ENCODE results near the gene MAP1S.

MAP1S gene

GRCh38 chr19:17737690-17738153 lies 18.4 kb downstream of the MAP1S start:
- no peak for DNase-seq

GRCh38 chr19:17739121-17739875 lies 20.0 kb downstream of the MAP1S start:
- DNase-seq, result peak; percentile 58

GRCh38 chr19:17741456-17741855 lies 22.2 kb downstream of the MAP1S start:
- no peak for DNase-seq

GRCh38 chr19:17743874-17744580 lies 24.7 kb downstream of the MAP1S start:
- no peak for DNase-seq

GRCh38 chr19:17747205-17748098 lies 28.2 kb downstream of the MAP1S start:
- DNase-seq, result peak; percentile 87

GRCh38 chr19:17748884-17749638 lies 29.8 kb downstream of the MAP1S start:
- no peak for DNase-seq

- no peak for DNase-seq
These were observed 30.6 kb downstream of the MAP1S start for GRCh38 chr19:17749912-17750317.

- no peak for DNase-seq
These were observed 32.0 kb downstream of the MAP1S start, which contains the start of gene FCHO1 for GRCh38 chr19:17751103-17751911. Gene FCHO1 (plus strand): TSS chr19:17751477. CDS start chr19:17755165, 3,688 bp downstream.

- DNase-seq, result no peak
These were observed 32.6 kb downstream of the MAP1S start for GRCh38 chr19:17751912-17752273.

GRCh38 chr19:17752865-17753639 lies 33.8 kb downstream of the MAP1S start:
- no peak for DNase-seq

- DNase-seq, result no peak
These were observed 34.7 kb downstream of the MAP1S start for GRCh38 chr19:17753976-17754375.

- no peak for DNase-seq
These were observed 35.6 kb downstream of the MAP1S start for GRCh38 chr19:17754634-17755442.

GRCh38 chr19:17755443-17755890 lies 36.2 kb downstream of the MAP1S start:
- no peak for DNase-seq

- DNase-seq, result no peak
These were observed 36.8 kb downstream of the MAP1S start for GRCh38 chr19:17755977-17756670.

- peak; percentile 72 for DNase-seq
These were observed 37.8 kb downstream of the MAP1S start for GRCh38 chr19:17757125-17757524.

- no peak for DNase-seq
These were observed 39.2 kb downstream of the MAP1S start for GRCh38 chr19:17758515-17758914.

- no peak for DNase-seq
These were observed 41.9 kb downstream of the MAP1S start for GRCh38 chr19:17761148-17761547.

- no peak for DNase-seq
These were observed 43.4 kb downstream of the MAP1S start for GRCh38 chr19:17762505-17763229.
